ENCODE data around the gene ZNF343.

- TF ChIP-seq POLR2A (IDR thresholded peaks at IDR 0.05; ENCODE audit: low read depth, low read length): no peak
- no peak for TF ChIP-seq CTCF (IDR thresholded peaks at IDR 0.05; ENCODE audit: extremely low read depth in 1 of 2, insufficient read depth in 1 of 2, low read depth in 1 of 2, low read length in 2 of 2)
- no peak for TF ChIP-seq EZH2 (IDR thresholded peaks at IDR 0.05; ENCODE audit: borderline replicate concordance, low read depth, low read length, severe bottlenecking)
- no peak for TF ChIP-seq POLR2AphosphoS5 (IDR thresholded peaks at IDR 0.05; ENCODE audit: insufficient read depth, low read depth, low read length)
- no peak for TF ChIP-seq FOS (IDR thresholded peaks at IDR 0.05; ENCODE audit: borderline replicate concordance, insufficient read depth, low read length)
- no peak for TF ChIP-seq MAX (IDR thresholded peaks at IDR 0.05; ENCODE audit: insufficient read depth, insufficient read length)
- no peak for TF ChIP-seq MYC (IDR thresholded peaks at IDR 0.05; ENCODE audit: low read depth, low read length)
- TF ChIP-seq GATA2 (IDR thresholded peaks at IDR 0.05; ENCODE audit: insufficient read depth, insufficient read length, low read depth, low read length): no peak
- TF ChIP-seq JUN (IDR thresholded peaks at IDR 0.05; ENCODE audit: borderline replicate concordance, insufficient read depth, insufficient read length, low read depth): no peak
Measured at GRCh38 chr20:2527762-2528161, 19.0 kb upstream of the ZNF343 start.
